HG03439 (cell line): ENCODE measurements around the gene TMTC2.
"Not testable (repeated sequence)": the region's sequence is repeated elsewhere in the genome, so short reads cannot be mapped to it uniquely, and the experiment has no call there.

Experiments
- ATAC-seq: cut with Tn5 transposase; IDR thresholded peaks from one replicate; pipeline ENCODE4 v1.9.1; 2021; ENCODE audit warnings: mild to moderate bottlenecking, moderate library complexity; ENCODE audit not compliant: unreplicated experiment

TMTC2 gene

DNA sequence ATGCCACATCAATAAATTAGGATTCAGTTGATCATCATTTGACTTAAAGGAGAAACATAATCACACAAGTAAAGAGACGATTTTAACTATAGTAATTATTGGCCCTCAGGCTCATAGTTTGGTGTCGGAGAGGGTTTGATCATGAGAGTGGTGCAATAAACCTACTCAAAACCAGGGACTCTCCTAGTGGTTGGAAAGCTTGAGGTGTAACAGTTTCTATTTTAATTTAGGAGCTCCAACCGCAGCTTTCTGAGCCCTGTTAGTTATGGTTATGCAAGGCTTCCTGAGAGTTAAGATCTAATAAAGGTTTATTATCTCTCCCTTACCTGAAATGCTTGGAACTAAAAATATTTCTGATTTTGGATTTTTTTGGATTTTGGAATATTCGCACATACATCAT lies 36.4 kb downstream of the TMTC2 start:
- ATAC-seq: no peak

- no peak for ATAC-seq
These were observed 37.2 kb downstream of the TMTC2 start for GRCh38 chr12:82723891-82724290.

- no peak for ATAC-seq
These were observed 39.0 kb downstream of the TMTC2 start for GRCh38 chr12:82725741-82726140.

- ATAC-seq: no peak
These were observed 41.2 kb downstream of the TMTC2 start for GRCh38 chr12:82727886-82728285.

GRCh38 chr12:82728710-82729109 lies 42.0 kb downstream of the TMTC2 start:
- no peak for ATAC-seq

DNA sequence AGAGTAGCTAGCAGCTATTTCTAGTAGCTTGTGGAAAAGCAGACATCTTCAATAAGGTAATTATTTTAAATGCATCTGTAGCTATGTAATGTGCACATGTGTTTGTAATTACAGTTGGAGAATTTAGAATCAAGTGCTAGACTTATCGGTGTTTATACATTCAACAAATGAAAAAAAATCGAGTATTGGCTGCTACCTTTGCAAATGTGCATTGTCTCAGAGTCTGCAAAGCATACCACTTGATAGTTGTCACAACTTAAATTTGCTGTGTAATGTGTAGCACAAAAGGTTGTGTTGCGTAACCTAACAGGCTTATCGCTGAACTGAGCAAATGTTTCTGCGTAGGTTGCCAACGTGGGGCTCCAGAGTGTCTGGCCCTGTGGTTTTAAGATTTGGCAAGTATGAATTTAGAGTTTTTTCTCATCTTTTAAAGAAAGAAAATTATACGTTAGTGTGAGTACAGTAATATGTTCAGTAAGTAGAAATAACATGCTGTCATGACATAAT lies 44.3 kb downstream of the TMTC2 start:
- no peak for ATAC-seq

- ATAC-seq: no peak
These were observed 53.7 kb downstream of the TMTC2 start for GRCh38 chr12:82740129-82741000.

GRCh38 chr12:82745063-82745674 lies 58.5 kb downstream of the TMTC2 start:
- no peak for ATAC-seq

DNA sequence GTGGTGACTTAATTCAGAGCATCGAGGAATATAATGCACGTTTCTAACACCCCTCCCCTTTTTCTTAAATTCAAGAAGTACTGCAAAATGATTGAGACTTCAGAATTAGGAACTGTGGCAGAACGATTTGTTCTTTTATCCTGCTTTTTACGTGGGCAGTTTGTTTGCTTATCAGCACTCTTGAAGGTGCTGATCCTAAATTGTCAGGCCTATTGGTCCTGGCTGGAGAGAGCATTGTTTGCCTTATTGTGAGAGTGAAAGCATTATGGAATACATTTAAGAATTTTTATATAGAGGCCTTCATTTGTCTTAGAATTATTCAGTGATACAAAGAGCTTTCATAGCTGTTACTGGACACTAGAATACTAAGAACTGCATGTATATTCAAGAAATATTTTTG lies 59.1 kb downstream of the TMTC2 start:
- ATAC-seq: no peak

DNA sequence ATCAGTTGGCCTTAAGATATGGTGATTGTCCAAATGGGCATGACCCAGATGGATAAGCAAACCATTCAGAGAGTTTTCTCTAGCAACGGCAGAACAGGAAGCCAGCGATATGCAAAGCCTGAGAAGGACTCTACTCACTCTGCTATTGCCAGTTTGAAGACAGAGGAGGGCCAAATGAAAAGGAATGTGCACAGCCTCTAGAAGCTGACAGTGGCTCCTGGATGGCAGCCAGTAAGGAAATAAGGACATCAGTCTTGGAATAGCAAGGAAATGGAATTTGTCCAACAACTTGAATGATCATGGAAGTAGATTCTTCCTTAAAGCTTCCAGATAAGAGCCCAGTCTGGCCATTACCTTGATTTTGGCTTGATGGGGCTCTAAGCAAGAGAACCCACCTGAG lies 60.0 kb downstream of the TMTC2 start:
- ATAC-seq: no peak

DNA sequence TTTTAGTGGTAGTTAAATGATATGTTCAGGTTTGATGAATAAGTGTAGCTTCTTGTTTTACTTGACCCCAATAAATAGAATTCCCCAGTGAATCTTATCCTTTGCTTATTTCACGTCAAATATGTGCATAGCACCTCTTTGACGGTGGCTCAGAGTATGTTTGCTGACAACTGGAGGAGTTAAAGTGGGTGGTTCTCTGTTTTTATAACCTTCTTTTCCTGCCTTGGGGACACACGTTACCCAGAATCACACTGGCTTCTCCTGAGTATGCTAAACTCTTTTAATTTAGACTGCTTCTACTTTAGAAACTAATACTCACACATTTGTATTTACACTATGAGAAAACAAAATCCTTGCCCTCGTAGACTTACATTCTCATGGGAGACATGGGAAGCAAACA lies 62.3 kb downstream of the TMTC2 start:
- no peak for ATAC-seq

DNA sequence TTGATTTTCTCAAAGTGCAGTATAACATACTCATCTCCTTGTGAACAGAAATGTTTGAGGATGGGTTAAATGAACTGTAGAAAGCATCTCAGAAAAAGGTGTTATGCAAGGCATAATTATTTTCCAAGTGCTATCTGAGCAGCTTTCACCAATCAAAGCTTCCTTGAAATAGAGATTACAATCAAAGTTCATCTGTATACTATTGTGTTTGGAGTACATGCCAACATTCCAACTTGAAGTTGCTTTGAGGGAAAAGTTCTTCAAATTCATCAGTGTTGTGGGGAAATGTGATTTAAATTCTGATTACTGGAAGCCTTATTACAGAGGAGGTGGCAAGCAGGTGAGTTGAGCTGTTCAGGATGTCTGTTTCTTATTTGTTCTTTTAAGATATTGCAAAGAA lies 68.2 kb downstream of the TMTC2 start:
- ATAC-seq: no peak

DNA sequence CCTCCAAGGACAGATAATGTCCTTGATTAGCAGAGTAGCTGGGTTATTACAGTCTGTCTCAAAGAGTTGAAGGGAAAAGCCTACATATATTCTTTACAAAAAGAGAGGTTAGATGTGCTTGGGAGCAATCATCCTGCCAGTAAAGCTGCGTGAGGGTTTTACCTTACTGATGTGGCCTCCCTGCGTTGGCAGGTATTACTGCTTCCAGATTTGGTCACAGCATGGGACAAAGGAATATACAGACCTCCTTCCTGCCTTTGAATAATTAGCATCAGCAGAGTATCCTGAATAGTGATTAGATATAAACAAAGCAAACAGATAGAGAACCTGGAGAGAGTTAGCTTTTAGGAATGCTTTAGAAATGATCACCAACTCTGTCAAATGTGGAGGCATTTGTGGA lies 69.6 kb downstream of the TMTC2 start:
- ATAC-seq: no peak

- ATAC-seq: no peak
These were observed 70.4 kb downstream of the TMTC2 start for GRCh38 chr12:82757059-82757458.

DNA sequence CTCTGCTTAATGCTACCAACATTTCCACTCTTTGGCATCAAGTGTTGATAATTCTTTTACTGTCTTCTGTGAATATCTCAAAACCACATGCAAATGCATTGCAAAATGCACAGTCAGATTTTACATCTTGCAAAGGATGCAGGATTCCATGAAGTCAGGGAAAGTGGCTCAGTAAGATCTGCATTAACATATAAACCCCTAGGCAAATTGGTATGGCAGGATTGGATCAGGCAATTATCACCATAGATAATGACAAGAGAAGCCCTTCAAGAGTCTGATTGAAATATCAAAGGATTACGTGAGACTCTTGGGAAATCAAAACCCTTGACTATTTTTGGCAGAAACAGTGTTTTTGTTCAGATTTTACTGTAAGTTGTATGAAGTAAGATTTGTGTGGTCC lies 71.0 kb downstream of the TMTC2 start:
- no peak for ATAC-seq

- ATAC-seq: no peak
These were observed 72.1 kb downstream of the TMTC2 start for GRCh38 chr12:82758749-82759330.

DNA sequence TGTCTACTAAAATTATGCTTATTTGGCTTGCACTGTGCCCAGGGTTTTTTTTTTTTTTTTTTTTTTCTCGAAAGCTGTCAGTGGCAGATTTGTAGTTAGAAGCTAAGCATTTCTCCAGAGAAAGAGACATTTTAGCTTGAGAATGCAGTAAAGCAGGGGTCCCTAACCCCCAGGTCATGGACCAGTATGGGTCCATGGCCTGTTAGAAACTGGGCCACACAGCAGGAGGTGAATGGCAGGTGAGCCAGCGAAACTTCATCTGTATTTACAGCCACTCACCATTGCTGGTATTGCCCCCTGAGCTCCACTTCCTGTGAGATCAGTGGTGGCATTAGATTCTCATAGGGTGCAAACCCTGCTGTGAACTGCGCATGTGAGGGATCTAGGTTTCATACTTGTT lies 73.7 kb downstream of the TMTC2 start:
- no peak for ATAC-seq

DNA sequence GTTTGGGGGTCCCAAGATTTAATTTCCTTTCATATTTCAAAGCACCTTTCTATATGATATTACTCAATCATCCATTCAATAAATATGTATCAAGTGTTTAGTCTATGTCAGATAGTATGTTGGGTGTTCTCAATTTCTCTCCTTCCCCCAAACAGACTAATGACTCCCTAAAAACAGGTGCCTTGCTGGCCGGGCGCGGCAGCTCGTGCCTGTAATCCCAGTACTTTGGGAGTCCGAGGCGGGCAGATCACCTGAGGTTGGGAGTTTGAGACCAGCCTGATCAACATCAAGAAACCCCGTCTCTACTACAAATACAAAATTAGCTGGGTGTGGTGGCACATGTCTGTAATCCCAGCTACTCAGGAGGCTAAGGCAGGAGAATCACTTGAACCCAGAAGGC lies 78.5 kb downstream of the TMTC2 start:
- ATAC-seq: not testable (repeated sequence)

DNA sequence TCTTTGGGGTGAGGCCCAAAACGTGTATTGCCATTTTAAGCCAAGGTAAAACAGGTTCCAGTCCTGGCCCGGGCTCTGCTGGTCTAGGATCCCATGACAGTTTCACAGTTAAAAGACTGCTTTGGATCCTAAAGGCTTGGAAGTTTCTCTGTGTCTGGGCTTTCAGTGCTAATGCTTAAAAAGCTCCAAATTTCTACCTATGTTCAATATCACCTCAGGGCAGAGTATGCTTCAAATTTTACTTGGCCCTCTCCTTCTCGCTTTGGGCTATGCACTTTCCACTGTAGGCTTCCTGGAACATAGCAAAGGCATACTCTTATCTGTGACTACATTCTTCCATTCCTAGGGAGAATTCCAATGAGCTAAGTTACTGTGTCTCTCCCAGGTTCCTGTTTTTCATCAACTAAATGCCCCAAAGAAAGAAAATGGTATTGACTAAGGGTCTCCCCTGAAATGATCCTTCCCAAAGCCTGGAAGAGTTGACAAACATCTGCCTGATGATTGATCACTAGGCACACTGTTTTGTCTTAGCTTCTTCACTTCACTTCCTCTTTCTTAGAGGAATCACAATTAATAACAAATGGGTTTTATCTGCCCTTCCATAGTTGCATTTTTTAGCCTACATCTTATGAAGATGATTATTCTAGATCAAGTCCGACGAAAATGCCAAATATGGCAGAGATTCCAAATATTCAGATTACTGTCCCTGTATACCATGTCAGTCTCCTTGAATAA lies 79.4 kb downstream of the TMTC2 start:
- ATAC-seq: no peak

- no peak for ATAC-seq
These were observed 88.0 kb downstream of the TMTC2 start for GRCh38 chr12:82774666-82775065.

DNA sequence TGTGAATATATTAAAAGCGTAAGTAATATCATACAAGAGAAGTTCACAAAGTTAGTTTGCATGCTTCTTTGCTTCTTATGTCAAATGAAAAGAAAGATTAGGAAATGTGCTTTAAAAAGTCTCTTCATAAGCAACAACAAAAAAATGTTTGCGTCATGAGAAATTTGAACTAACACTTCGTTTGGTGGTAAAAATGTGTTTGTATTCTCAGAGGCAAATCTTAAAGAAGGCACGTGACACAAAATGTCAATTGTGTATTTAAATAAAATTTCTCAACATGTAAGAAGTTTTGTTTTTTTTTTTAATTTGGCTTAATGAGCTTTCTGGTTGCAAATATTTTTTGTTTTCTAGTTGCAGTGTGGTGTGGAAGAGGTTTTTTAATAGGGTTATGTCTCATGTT lies 93.8 kb downstream of the TMTC2 start:
- ATAC-seq: no peak
